ENCODE measurements around the gene ACBD6.

Gene ACBD6

GRCh38 chr1:180253585-180254495 is 248.5 kb downstream of the ACBD6 start:
- no peak for DNase-seq

GRCh38 chr1:180252638-180253536 is 249.5 kb downstream of the ACBD6 start:
- DNase-seq, result no peak

- DNase-seq, result no peak
These were observed 250.7 kb downstream of the ACBD6 start for GRCh38 chr1:180251526-180252305.

GRCh38 chr1:180250883-180251509 is 251.4 kb downstream of the ACBD6 start:
- no peak for DNase-seq

GRCh38 chr1:180250499-180250770 is 251.9 kb downstream of the ACBD6 start:
- no peak for DNase-seq

- DNase-seq, result no peak
These were observed 252.5 kb downstream of the ACBD6 start for GRCh38 chr1:180249725-180250498.

- DNase-seq, result no peak
These were observed 253.4 kb downstream of the ACBD6 start for GRCh38 chr1:180248731-180249681.

- no peak for DNase-seq
These were observed 254.2 kb downstream of the ACBD6 start for GRCh38 chr1:180248176-180248575.

GRCh38 chr1:180247580-180247979 is 254.8 kb downstream of the ACBD6 start:
- DNase-seq, result no peak

- DNase-seq, result no peak
These were observed 255.3 kb downstream of the ACBD6 start for GRCh38 chr1:180247061-180247460.

- no peak for DNase-seq
These were observed 255.8 kb downstream of the ACBD6 start for GRCh38 chr1:180246579-180246978.

GRCh38 chr1:180244840-180245239 is 257.5 kb downstream of the ACBD6 start:
- no peak for DNase-seq

GRCh38 chr1:180243517-180244221 is 258.7 kb downstream of the ACBD6 start:
- no peak for DNase-seq

- no peak for DNase-seq
These were observed 260.4 kb downstream of the ACBD6 start for GRCh38 chr1:180241716-180242544.

GRCh38 chr1:180239145-180240096 is 263.0 kb downstream of the ACBD6 start:
- no peak for DNase-seq

- no peak for DNase-seq
These were observed 263.7 kb downstream of the ACBD6 start for GRCh38 chr1:180238675-180239074.

Measured in activated gamma-delta T cell (primary cell).